Gastrocnemius medialis (tissue), 4 donors: Measurements from ENCODE around the gene BACE2. TPM values are rescaled to one million over a fixed set of nuclear protein-coding genes. Genes with fewer than 3 reads are reported as not detected.

Experiments used
- ATAC-seq, 2 donors: fragments of 150-250 bp; one replicate each; pipeline ENCODE4 v1.9.1; 2016
- DNase-seq, 2 donors: peaks; one replicate each; pipeline ENCODE4 v3.0.0-alpha.2; 2019
- H3K27ac ChIP-seq, 4 donors: fragments of 200-600 bp; sonication (generic); 1 replicate in 1 of 4; 2 replicates in 3 of 4; pipeline ENCODE4 v1.5.1; 2016 to 2018; ENCODE audit warnings: mild to moderate bottlenecking in 2 of 4, moderate library complexity in 1 of 4
- H3K27me3 ChIP-seq, 3 donors: fragments of 200-600 bp; sonication (generic) in 2 of 3; 1 replicate in 1 of 3; 2 replicates in 2 of 3; pipeline versions ENCODE4 v1.5.1 to v1.6.0; 2016 to 2019; ENCODE audit warnings: mild to moderate bottlenecking in 1 of 3, moderate library complexity in 1 of 3
- H3K36me3 ChIP-seq, 2 donors: fragments of 200-600 bp; sonication (generic) in 1 of 2; one replicate each; pipeline ENCODE4 v1.5.1; 2017 to 2018
- H3K4me1 ChIP-seq, 2 donors: fragments of 200-600 bp; sonication (generic) in 1 of 2; one replicate each; pipeline ENCODE4 v1.5.1; 2016 to 2017; ENCODE audit warnings: mild to moderate bottlenecking in 2 of 2
- H3K4me3 ChIP-seq, 4 donors: fragments of 200-600 bp; sonication (generic) in 3 of 4; 1 replicate in 1 of 4; 2 replicates in 3 of 4; pipeline ENCODE4 v1.5.1; 2016 to 2019; ENCODE audit warnings: mild to moderate bottlenecking in 2 of 4
- H3K9me3 ChIP-seq, 3 donors: fragments of 200-600 bp; sonication (generic) in 2 of 3; 1 replicate in 1 of 3; 2 replicates in 2 of 3; pipeline ENCODE4 v1.5.1; 2016 to 2019
- CTCF ChIP-seq, 5 experiments: fragments of 450-650 bp in 3 of 5; fragments of 200-600 bp in 2 of 5; sonication (generic) in 2 of 5; IDR thresholded peaks in 4 of 5; conservative IDR thresholded peaks in 1 of 5; 1 replicate in 4 of 5; 2 replicates in 1 of 5; pipeline ENCODE4 v1.5.1; 2016 to 2019; ENCODE audit warnings: antibody characterized with exemption in 5 of 5, mild to moderate bottlenecking in 3 of 5, moderate library complexity in 3 of 5
- POLR2A ChIP-seq, 2 donors: fragments of 450-650 bp; IDR thresholded peaks; one replicate each; pipeline ENCODE4 v1.6.1; 2017; ENCODE audit warnings: antibody characterized with exemption in 2 of 2, mild to moderate bottlenecking in 2 of 2, moderate library complexity in 2 of 2
- in situ Hi-C, 4 donors: fragments of 200-750 bp; cut with MboI; loops; one replicate each; pipeline versions ENCODE4 v1.15.0 to v1.8.0; 2017; ENCODE audit warnings: low sequenced_read_pairs in 4 of 4
- intact Hi-C: fragments of 100-400 bp; cut with DNase I; formaldehyde crosslinking; loops from one replicate; pipeline ENCODE4 v1.15.1; 2023; ENCODE audit warnings: low total_unique reads
- total RNA-seq, 4 donors: library from RNA; depleted of rRNA; stranded (reverse); fragments of >200 nt; gene quantifications; one replicate each; pipeline versions ENCODE4 v1.1.0 to v1.2.3, GENCODE V29; 2016

Gene BACE2
- total RNA-seq, 4 donors from 2014 or later = 7.5 to 17.5 (median 9.3) TPM

DNA sequence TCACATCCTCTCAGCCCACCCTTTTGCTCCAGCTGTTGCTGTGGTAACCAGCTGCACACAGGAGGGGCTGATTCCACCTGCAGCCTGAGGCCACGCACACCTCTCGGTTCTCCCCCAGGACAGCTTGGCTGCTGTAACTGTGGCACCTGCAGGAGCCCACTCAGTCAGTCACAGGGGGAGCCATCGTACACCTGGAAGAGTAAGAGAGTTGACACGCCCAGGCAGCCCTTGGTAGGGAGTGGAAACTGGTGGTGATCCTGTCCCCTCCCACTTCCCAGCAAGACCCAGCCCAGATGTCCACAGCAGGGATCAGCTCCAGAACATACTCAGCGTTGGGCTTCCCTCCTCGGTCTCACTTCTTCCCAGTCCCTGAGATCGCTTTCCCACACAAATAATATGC is 32.2 kb upstream of the BACE2 start:
- intact Hi-C loops (no loop called here), in situ Hi-C loops (no loop called here)

DNA sequence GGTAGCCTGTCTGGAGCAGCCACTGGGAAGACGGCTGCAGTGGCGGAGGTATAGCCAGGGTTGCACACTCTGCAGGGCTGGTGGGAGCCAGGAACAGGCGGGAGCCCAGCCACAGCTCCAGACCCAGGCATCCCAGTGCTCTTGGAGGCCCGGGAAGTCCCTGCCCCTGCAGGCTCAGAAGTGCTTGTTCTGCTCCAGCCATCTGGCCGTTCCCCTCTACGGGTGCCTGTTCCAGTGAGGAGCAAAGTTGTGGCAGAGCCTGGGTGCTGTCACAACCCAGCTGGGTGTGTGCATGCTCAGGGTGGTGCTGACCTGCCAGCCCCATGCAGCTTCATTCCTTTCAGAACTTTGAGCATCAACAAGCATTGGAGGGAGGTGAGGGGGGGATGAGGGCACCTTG is 31.7 kb upstream of the BACE2 start:
- Histone ChIP-seq H3K36me3 (no peaks in the 10 kb centered on the region), H3K9me3 (no peaks in the 10 kb centered on the region), H3K27me3 (no peaks in the 10 kb centered on the region), H3K4me3 (no peak overlapping the region), H3K4me1 (no peaks in the 10 kb centered on the region), H3K27ac (no peak overlapping the region)
- in situ Hi-C loops (no loop called here), intact Hi-C loops (no loop called here)
- TF ChIP-seq POLR2A (IDR thresholded peaks at IDR 0.05) (no peak), CTCF (IDR thresholded peaks at IDR 0.05 in 4 of 5, conservative IDR thresholded peaks at IDR 0.05 in 1 of 5) (no peak)
- no peak for DNase-seq
- no peak for ATAC-seq

More for the DNA sequence above, 32.2 kb upstream of the BACE2 start:
- Histone ChIP-seq H3K4me1 (no peaks in the 10 kb centered on the region), H3K27ac (no peak overlapping the region), H3K36me3 (no peaks in the 10 kb centered on the region), H3K9me3 (no peaks in the 10 kb centered on the region), H3K27me3 (no peaks in the 10 kb centered on the region), H3K4me3 (no peak overlapping the region)
- TF ChIP-seq CTCF (IDR thresholded peaks at IDR 0.05 in 4 of 5, conservative IDR thresholded peaks at IDR 0.05 in 1 of 5) = no peak
- no peak for TF ChIP-seq POLR2A (IDR thresholded peaks at IDR 0.05)
- no peak for ATAC-seq
- DNase-seq = no peak

GRCh38 chr21:41137401-41137800 is 30.6 kb upstream of the BACE2 start:
- no peaks in the 10 kb centered on the region for H3K4me1 ChIP-seq
- no peak for ATAC-seq
- DNase-seq = no peak
- H3K27me3 ChIP-seq = no peaks in the 10 kb centered on the region
- no peak overlapping the region for H3K4me3 ChIP-seq
- intact Hi-C loops = no loop called here
- H3K27ac ChIP-seq = no peak overlapping the region
- H3K36me3 ChIP-seq = no peaks in the 10 kb centered on the region
- in situ Hi-C loops = no loop called here
- TF ChIP-seq POLR2A (IDR thresholded peaks at IDR 0.05) (no peak), CTCF (IDR thresholded peaks at IDR 0.05 in 4 of 5, conservative IDR thresholded peaks at IDR 0.05 in 1 of 5) (no peak)
- H3K9me3 ChIP-seq = no peaks in the 10 kb centered on the region

- no peak overlapping the region for H3K4me3 ChIP-seq
- no peaks in the 10 kb centered on the region for H3K4me1 ChIP-seq
- ATAC-seq = no peak
- H3K27ac ChIP-seq = no peak overlapping the region
- no peak for TF ChIP-seq POLR2A (IDR thresholded peaks at IDR 0.05)
- no peak for TF ChIP-seq CTCF (IDR thresholded peaks at IDR 0.05 in 4 of 5, conservative IDR thresholded peaks at IDR 0.05 in 1 of 5)
- no peaks in the 10 kb centered on the region for H3K36me3 ChIP-seq
- intact Hi-C loops = no loop called here
- H3K27me3 ChIP-seq = no peaks in the 10 kb centered on the region
- DNase-seq = no peak
- H3K9me3 ChIP-seq = no peaks in the 10 kb centered on the region
- in situ Hi-C loops = no loop called here
Measured at GRCh38 chr21:41137889-41138288, 30.1 kb upstream of the BACE2 start.

DNA sequence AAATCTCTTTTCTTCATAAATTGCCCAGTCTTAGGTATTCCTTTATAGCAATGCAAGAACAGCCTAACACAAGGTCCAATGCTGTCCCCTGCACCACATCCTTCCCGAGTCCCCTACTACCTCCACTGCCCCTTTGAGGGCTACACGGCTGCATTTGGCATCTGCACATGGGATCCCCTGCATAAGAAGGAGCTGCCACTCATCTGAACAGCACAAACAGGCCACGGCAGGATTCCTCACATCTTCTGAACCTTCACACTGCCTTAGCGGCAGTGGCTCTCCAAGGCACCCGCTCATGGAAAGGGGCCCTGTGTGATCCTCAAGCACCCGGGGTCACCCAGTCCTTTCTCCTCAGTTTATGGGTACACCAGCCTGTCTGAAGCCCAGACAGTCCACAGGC is 29.2 kb upstream of the BACE2 start:
- TF ChIP-seq POLR2A (IDR thresholded peaks at IDR 0.05) = no peak
- TF ChIP-seq CTCF (IDR thresholded peaks at IDR 0.05 in 4 of 5, conservative IDR thresholded peaks at IDR 0.05 in 1 of 5) = no peak
- intact Hi-C loops = no loop called here
- DNase-seq = no peak
- no peaks in the 10 kb centered on the region for H3K4me1 ChIP-seq
- no peaks in the 10 kb centered on the region for H3K27me3 ChIP-seq
- no peak for ATAC-seq
- no peak overlapping the region for H3K27ac ChIP-seq
- in situ Hi-C loops = no loop called here
- no peaks in the 10 kb centered on the region for H3K9me3 ChIP-seq
- H3K36me3 ChIP-seq = no peaks in the 10 kb centered on the region
- H3K4me3 ChIP-seq = no peak overlapping the region
